Vagina (tissue), 2 donors: Measurements from ENCODE around the gene BSND.

Experiments used
- CTCF ChIP-seq, 3 experiments: fragments of 450-650 bp in 2 of 3; fragments of 200-600 bp in 1 of 3; sonication (generic) in 1 of 3; IDR thresholded peaks; one replicate each; pipeline ENCODE4 v1.5.1; 2017 to 2019; ENCODE audit warnings: antibody characterized with exemption in 3 of 3, mild to moderate bottlenecking in 2 of 3, moderate library complexity in 2 of 3
- POLR2A ChIP-seq, 2 donors: fragments of 450-650 bp; IDR thresholded peaks; one replicate each; pipeline ENCODE4 v1.6.1; 2017; ENCODE audit warnings: antibody characterized with exemption in 2 of 2, mild to moderate bottlenecking in 2 of 2, moderate library complexity in 2 of 2
- POLR2AphosphoS5 ChIP-seq, 2 donors: sonication (generic); formaldehyde crosslinking; IDR thresholded peaks; one replicate each; pipeline ENCODE4 v1.9.0; 2017; ENCODE audit warnings: antibody characterized with exemption in 2 of 2, mild to moderate bottlenecking in 2 of 2, low read depth in 1 of 2; ENCODE audit not compliant: insufficient read depth in 1 of 2

- TF ChIP-seq CTCF (IDR thresholded peaks at IDR 0.05), result no peak
- no peak for TF ChIP-seq POLR2AphosphoS5 (IDR thresholded peaks at IDR 0.05; ENCODE audit: insufficient read depth in 1 of 2, low read depth in 1 of 2)
- no peak for TF ChIP-seq POLR2A (IDR thresholded peaks at IDR 0.05)
Measured at GRCh38 chr1:54977533-54978297, 21.0 kb upstream of the BSND start.
